ENCODE results near the gene SLC25A34.

The SLC25A34 gene

DNA sequence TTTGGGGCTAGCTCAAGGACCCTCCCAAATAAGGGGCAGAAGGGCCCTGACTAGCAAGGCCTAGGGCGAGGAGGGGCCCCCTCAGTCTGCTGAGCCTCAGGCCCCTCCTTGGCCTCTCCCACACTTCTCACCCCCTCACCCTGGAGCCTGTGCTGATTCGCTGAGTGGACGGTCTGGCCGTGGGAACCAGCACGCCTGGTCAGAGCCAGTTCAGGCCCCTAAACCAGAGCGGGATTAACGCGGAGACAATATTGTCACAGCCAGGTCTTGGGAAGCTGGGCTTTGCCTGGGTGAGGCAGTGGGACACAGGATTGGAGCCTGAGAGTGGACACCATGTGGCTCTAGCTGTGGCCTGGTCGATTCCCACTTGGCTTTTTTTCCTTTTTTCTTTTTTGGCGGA, 17.7 kb downstream of the SLC25A34 start:
- H3K27ac ChIP-seq (ENCODE audit: low read length): no peak overlapping the region
- H3K27me3 ChIP-seq (ENCODE audit: low read depth, low read length): peaks cover 5% of the 10 kb centered on the region; the same call in 1 of the 2 replicates
- H3K36me3 ChIP-seq (replicated peaks; ENCODE audit: low read depth, low read length): no peaks in the 10 kb centered on the region
- H3K9me3 ChIP-seq (ENCODE audit: insufficient read depth, low read length): no peaks in the 10 kb centered on the region
- no peaks in the 10 kb centered on the region for H3K79me2 ChIP-seq (ENCODE audit: low read length)
- H3K4me3 ChIP-seq (ENCODE audit: low read length): no peak overlapping the region
- H3K4me1 ChIP-seq (ENCODE audit: low read length): no peaks in the 10 kb centered on the region
- H4K20me1 ChIP-seq (ENCODE audit: insufficient read depth, low read length): no peaks in the 10 kb centered on the region
- TF ChIP-seq EZH2phosphoT487 (IDR thresholded peaks at IDR 0.05; ENCODE audit: low read depth): no peak
- TF ChIP-seq, protein P1, sequence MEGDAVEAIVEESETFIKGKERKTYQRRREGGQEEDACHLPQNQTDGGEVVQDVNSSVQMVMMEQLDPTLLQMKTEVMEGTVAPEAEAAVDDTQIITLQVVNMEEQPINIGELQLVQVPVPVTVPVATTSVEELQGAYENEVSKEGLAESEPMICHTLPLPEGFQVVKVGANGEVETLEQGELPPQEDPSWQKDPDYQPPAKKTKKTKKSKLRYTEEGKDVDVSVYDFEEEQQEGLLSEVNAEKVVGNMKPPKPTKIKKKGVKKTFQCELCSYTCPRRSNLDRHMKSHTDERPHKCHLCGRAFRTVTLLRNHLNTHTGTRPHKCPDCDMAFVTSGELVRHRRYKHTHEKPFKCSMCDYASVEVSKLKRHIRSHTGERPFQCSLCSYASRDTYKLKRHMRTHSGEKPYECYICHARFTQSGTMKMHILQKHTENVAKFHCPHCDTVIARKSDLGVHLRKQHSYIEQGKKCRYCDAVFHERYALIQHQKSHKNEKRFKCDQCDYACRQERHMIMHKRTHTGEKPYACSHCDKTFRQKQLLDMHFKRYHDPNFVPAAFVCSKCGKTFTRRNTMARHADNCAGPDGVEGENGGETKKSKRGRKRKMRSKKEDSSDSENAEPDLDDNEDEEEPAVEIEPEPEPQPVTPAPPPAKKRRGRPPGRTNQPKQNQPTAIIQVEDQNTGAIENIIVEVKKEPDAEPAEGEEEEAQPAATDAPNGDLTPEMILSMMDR (IDR thresholded peaks at IDR 0.05; ENCODE audit: low read depth, low read length): no peak
- no peak overlapping the region for H3K9ac ChIP-seq (ENCODE audit: low read length)
- no peak overlapping the region for H2AFZ ChIP-seq (ENCODE audit: low read depth, low read length)
- no peak overlapping the region for H3K4me2 ChIP-seq (ENCODE audit: low read length)

DNA sequence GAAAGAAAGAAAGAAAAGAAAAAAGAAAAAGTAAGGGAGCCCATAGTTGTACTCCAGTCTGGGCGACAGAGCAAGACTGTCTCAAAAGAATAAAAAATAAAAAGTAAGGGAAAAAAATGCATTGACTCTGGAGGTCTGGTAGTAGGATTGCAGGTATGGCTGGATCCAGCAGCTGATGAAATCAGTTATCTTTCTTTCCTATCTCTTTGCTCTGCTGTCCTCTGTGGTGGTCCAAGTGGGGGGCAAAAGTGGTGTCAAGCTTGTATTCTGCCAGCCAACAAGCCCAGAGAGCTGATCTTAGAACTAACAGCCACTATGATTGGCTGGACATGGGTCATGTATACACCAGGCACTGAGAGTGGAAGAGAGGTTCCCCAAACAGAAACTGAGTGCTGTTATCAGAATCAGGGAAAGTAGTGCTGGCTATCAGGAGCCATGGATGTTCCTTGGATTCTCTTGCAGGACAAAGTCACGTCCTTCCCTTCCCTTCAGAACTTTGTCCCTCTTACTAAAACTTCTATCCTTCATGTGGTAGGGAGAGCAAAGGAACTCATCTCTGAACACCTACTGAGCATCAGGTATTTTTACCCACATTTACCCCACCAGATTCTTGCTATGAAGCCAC, 19.1 kb downstream of the SLC25A34 start:
- no peaks in the 10 kb centered on the region for H3K9me3 ChIP-seq (ENCODE audit: insufficient read depth, low read length)
- H3K79me2 ChIP-seq (ENCODE audit: low read length): no peaks in the 10 kb centered on the region
- H3K4me1 ChIP-seq (ENCODE audit: low read length): no peaks in the 10 kb centered on the region
- H3K36me3 ChIP-seq (replicated peaks; ENCODE audit: low read depth, low read length): no peaks in the 10 kb centered on the region
- peaks cover 5% of the 10 kb centered on the region; the same call in 1 of the 2 replicates for H3K27me3 ChIP-seq (ENCODE audit: low read depth, low read length)
- H3K9ac ChIP-seq (ENCODE audit: low read length): no peak overlapping the region
- no peak overlapping the region for H3K4me2 ChIP-seq (ENCODE audit: low read length)
- no peaks in the 10 kb centered on the region for H4K20me1 ChIP-seq (ENCODE audit: insufficient read depth, low read length)
- H3K27ac ChIP-seq (ENCODE audit: low read length): no peak overlapping the region
- TF ChIP-seq EZH2phosphoT487 (IDR thresholded peaks at IDR 0.05; ENCODE audit: low read depth): no peak
- TF ChIP-seq, protein P1 (IDR thresholded peaks at IDR 0.05; ENCODE audit: low read depth, low read length): no peak
- H2AFZ ChIP-seq (ENCODE audit: low read depth, low read length): no peak overlapping the region
- H3K4me3 ChIP-seq (ENCODE audit: low read length): no peak overlapping the region

GRCh38 chr1:15755646-15756040, 19.6 kb downstream of the SLC25A34 start:
- Histone ChIP-seq H3K9ac (ENCODE audit: low read length) (no peak overlapping the region), H3K79me2 (ENCODE audit: low read length) (no peaks in the 10 kb centered on the region), H3K4me3 (ENCODE audit: low read length) (no peak overlapping the region), H3K36me3 (replicated peaks; ENCODE audit: low read depth, low read length) (no peaks in the 10 kb centered on the region), H3K4me1 (ENCODE audit: low read length) (no peaks in the 10 kb centered on the region), H3K27me3 (ENCODE audit: low read depth, low read length) (peaks cover 5% of the 10 kb centered on the region; the same call in 1 of the 2 replicates), H3K4me2 (ENCODE audit: low read length) (no peak overlapping the region), H3K27ac (ENCODE audit: low read length) (no peak overlapping the region), H4K20me1 (ENCODE audit: insufficient read depth, low read length) (no peaks in the 10 kb centered on the region), H3K9me3 (ENCODE audit: insufficient read depth, low read length) (no peaks in the 10 kb centered on the region), H2AFZ (ENCODE audit: low read depth, low read length) (no peak overlapping the region)
- TF ChIP-seq, protein P1 (IDR thresholded peaks at IDR 0.05; ENCODE audit: low read depth, low read length): no peak
- no peak for TF ChIP-seq EZH2phosphoT487 (IDR thresholded peaks at IDR 0.05; ENCODE audit: low read depth)

- H2AFZ ChIP-seq (ENCODE audit: low read depth, low read length): 0 out of 2 replicates have a peak overlapping the region, but pooled peaks have one; percentile 60
- no peaks in the 10 kb centered on the region for H3K36me3 ChIP-seq (replicated peaks; ENCODE audit: low read depth, low read length)
- H3K4me1 ChIP-seq (ENCODE audit: low read length): no peaks in the 10 kb centered on the region
- no peak overlapping the region for H3K4me3 ChIP-seq (ENCODE audit: low read length)
- no peaks in the 10 kb centered on the region for H4K20me1 ChIP-seq (ENCODE audit: insufficient read depth, low read length)
- H3K27me3 ChIP-seq (ENCODE audit: low read depth, low read length): peaks cover 5% of the 10 kb centered on the region; the same call in 1 of the 2 replicates
- H3K27ac ChIP-seq (ENCODE audit: low read length): no peak overlapping the region
- no peak for TF ChIP-seq EZH2phosphoT487 (IDR thresholded peaks at IDR 0.05; ENCODE audit: low read depth)
- TF ChIP-seq, protein P1 (IDR thresholded peaks at IDR 0.05; ENCODE audit: low read depth, low read length): no peak
- H3K79me2 ChIP-seq (ENCODE audit: low read length): no peaks in the 10 kb centered on the region
- H3K9ac ChIP-seq (ENCODE audit: low read length): no peak overlapping the region
- no peaks in the 10 kb centered on the region for H3K9me3 ChIP-seq (ENCODE audit: insufficient read depth, low read length)
- peak overlapping the region; percentile 24; the same call in 1 of the 2 replicates for H3K4me2 ChIP-seq (ENCODE audit: low read length)
These were observed 20.3 kb downstream of the SLC25A34 start for GRCh38 chr1:15756143-15757015.
